SK-N-MC (cell line): ENCODE results near the gene ASCC1.

Source experiments
- EZH2 ChIP-seq: fragments of 200-600 bp; sonication (generic); IDR thresholded peaks from one replicate; pipeline ENCODE4 v1.6.1; 2017; ENCODE audit warnings: antibody characterized with exemption
- POLR2AphosphoS5 ChIP-seq: IDR thresholded peaks from 2 replicates; pipeline ENCODE4 v1.6.1; 2012; ENCODE audit warnings: mild to moderate bottlenecking, low read depth, low read length, borderline replicate concordance

DNA sequence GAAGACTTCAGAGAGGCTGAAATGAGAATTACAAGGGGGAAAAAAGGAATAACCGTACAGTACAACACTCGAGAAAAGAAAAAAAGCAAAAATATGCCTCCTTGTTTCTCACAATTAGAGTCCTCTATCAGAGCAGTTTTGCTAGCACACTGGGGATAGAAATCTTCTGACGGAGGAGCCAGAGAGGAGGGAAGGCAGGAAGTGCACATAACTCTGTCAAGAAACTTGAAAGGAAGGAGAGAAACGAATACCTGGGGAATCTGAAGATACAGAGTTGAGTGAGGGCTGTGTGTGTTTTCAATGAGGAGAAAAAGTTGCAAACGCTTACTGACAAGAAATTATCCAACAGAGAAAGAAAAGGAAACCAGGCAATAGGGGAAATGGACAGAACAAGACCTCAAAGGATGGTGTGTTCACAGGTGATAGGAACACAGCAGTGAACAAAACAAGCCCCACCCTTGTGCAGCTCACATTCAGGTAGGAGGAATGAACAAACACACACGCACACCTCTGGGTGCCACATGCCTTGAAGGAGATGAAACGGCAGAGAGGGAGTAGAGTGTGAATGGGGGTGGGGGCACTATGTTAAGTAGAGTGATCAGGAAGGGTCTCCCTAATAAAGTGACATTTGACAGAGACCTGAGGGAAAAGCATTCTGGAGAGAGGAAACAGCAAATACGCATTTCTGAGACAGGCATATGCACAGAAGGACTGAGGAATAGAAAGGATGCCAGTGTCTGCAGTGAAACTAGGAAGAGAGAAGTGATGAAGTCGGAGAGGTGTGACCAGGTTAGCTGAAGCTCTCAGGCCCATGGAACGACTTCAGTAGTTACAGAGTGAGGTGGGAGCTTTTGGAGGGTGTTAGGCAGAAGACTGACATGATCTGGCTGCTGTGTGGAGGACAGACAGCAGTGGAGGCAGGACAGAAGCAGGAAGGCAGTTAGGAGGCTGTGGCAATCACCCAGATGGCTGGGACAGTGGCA lies 81.0 kb downstream of the ASCC1 start:
- TF ChIP-seq POLR2AphosphoS5 (no peak), EZH2 (no peak)
